SU-DHL-6 (cell line): Measurements from ENCODE around the gene RNF6.
A peak's percentile ranks its signal among the peaks of the same experiment; 100 is the strongest.

Experiments used
- H2AFZ ChIP-seq: fragments of 200-600 bp; sonication (generic); 2 replicates; pipeline ENCODE4 v1.6.1; 2014; ENCODE audit warnings: low read depth, mild to moderate bottlenecking, moderate library complexity, mixed read lengths, antibody characterized with exemption, low read length; ENCODE audit not compliant: severe bottlenecking
- H3F3A ChIP-seq: fragments of 200-600 bp; shearing (Covaris generic); 2 replicates; pipeline ENCODE4 v1.6.0; 2016; ENCODE audit warnings: antibody characterized with exemption, mild to moderate bottlenecking; ENCODE audit not compliant: insufficient read depth
- H3K27ac ChIP-seq: fragments of 200-600 bp; sonication (generic); 2 replicates; pipeline ENCODE4 v1.5.1; 2016; ENCODE audit warnings: low read depth, mild to moderate bottlenecking, low read length, moderate library complexity, mixed read lengths
- H3K27me3 ChIP-seq: fragments of 200-600 bp; sonication (generic), shearing (Covaris generic); 2 replicates; pipeline ENCODE4 v1.6.0; 2014; ENCODE audit warnings: mild to moderate bottlenecking, low read length
- H3K36me3 ChIP-seq: fragments of 200-600 bp; sonication (generic); 2 replicates; pipeline ENCODE4 v1.6.1; 2014; ENCODE audit warnings: mild to moderate bottlenecking, low read length, mixed read lengths
- H3K4me2 ChIP-seq: fragments of 300-600, 200-600 bp; shearing (Covaris generic), sonication (generic); 2 replicates; pipeline ENCODE4 v1.6.0; 2014; ENCODE audit warnings: low read length, low read depth, mild to moderate bottlenecking; ENCODE audit not compliant: poor library complexity, severe bottlenecking
- H3K4me3 ChIP-seq: fragments of 200-600 bp; sonication (generic); 2 replicates; pipeline ENCODE4 v1.5.1; 2014; ENCODE audit warnings: antibody characterized with exemption, low read length, mild to moderate bottlenecking, mixed read lengths; ENCODE audit not compliant: insufficient read depth, poor library complexity, severe bottlenecking
- H3K79me2 ChIP-seq: fragments of 200-600 bp; sonication (generic); 2 replicates; pipeline ENCODE4 v1.6.1; 2014; ENCODE audit warnings: mild to moderate bottlenecking, low read length, moderate library complexity; ENCODE audit not compliant: insufficient read depth
- H3K9ac ChIP-seq: fragments of 200-600 bp; sonication (generic); 2 replicates; pipeline ENCODE4 v1.7.0; 2014; ENCODE audit warnings: mild to moderate bottlenecking, low read length
- H3K9me2 ChIP-seq: fragments of 200-600 bp; sonication (generic); replicated peaks from 2 replicates; pipeline ENCODE4 v1.6.1; 2014; ENCODE audit warnings: low read length; ENCODE audit not compliant: insufficient read depth
- H3K9me3 ChIP-seq: fragments of 200-600 bp; sonication (generic); 2 replicates; pipeline ENCODE4 v1.6.1; 2014; ENCODE audit warnings: low read length, mixed read lengths; ENCODE audit not compliant: insufficient read depth
- H4K20me1 ChIP-seq: fragments of 200-600 bp; sonication (generic); 2 replicates; pipeline ENCODE4 v1.6.1; 2014; ENCODE audit warnings: low read depth, mild to moderate bottlenecking, antibody characterized with exemption, low read length, moderate library complexity, mixed read lengths
- CTCF ChIP-seq: fragments of 200-600 bp; sonication (generic); IDR thresholded peaks from one replicate; pipeline ENCODE4 v1.5.1; 2017; ENCODE audit warnings: antibody characterized with exemption, mild to moderate bottlenecking, low read length, moderate library complexity; ENCODE audit not compliant: insufficient read depth, poor library complexity, severe bottlenecking
- EZH2phosphoT487 ChIP-seq: fragments of 200-600 bp; sonication (generic), shearing (Covaris generic); conservative IDR thresholded peaks from 2 replicates; pipeline ENCODE4 v1.6.1; 2018; ENCODE audit warnings: mild to moderate bottlenecking, antibody characterized with exemption, low read length, moderate library complexity, mixed read lengths

The RNF6 gene

GRCh38 chr13:26255115-26255514 is 33.0 kb upstream of the RNF6 start:
- TF ChIP-seq CTCF (no peak), EZH2phosphoT487 (no peak)
- Histone ChIP-seq H3K79me2 (peaks cover 56% of the 10 kb centered on the region), H4K20me1 (peaks cover 31% of the 10 kb centered on the region), H3K9ac (peak overlapping the region; percentile 74), H3K9me2 (no peaks in the 10 kb centered on the region), H3K27me3 (no peaks in the 10 kb centered on the region), H3F3A (no peaks in the 10 kb centered on the region; the same call in 1 of the 2 replicates), H3K27ac (no peak overlapping the region), H3K9me3 (no peaks in the 10 kb centered on the region), H2AFZ (peak overlapping the region; percentile 43), H3K4me2 (peak overlapping the region; percentile 88), H3K4me3 (peak overlapping the region; percentile 93), H3K36me3 (no peaks in the 10 kb centered on the region)

GRCh38 chr13:26254583-26255111 is 32.5 kb upstream of the RNF6 start:
- H3F3A ChIP-seq, result no peaks in the 10 kb centered on the region; the same call in 1 of the 2 replicates
- peaks cover 28% of the 10 kb centered on the region for H4K20me1 ChIP-seq
- peaks cover 52% of the 10 kb centered on the region for H3K79me2 ChIP-seq
- no peaks in the 10 kb centered on the region for H3K9me3 ChIP-seq
- no peaks in the 10 kb centered on the region for H3K27me3 ChIP-seq
- H3K9me2 ChIP-seq, result no peaks in the 10 kb centered on the region
- no peaks in the 10 kb centered on the region for H3K36me3 ChIP-seq
- no peak for TF ChIP-seq CTCF
- TF ChIP-seq EZH2phosphoT487, result no peak
- no peak overlapping the region for H3K27ac ChIP-seq
- peak overlapping the region; percentile 88 for H3K4me2 ChIP-seq
- peak overlapping the region; percentile 97 for H2AFZ ChIP-seq
- peak overlapping the region; percentile 74 for H3K9ac ChIP-seq
- H3K4me3 ChIP-seq, result peak overlapping the region; percentile 93

DNA sequence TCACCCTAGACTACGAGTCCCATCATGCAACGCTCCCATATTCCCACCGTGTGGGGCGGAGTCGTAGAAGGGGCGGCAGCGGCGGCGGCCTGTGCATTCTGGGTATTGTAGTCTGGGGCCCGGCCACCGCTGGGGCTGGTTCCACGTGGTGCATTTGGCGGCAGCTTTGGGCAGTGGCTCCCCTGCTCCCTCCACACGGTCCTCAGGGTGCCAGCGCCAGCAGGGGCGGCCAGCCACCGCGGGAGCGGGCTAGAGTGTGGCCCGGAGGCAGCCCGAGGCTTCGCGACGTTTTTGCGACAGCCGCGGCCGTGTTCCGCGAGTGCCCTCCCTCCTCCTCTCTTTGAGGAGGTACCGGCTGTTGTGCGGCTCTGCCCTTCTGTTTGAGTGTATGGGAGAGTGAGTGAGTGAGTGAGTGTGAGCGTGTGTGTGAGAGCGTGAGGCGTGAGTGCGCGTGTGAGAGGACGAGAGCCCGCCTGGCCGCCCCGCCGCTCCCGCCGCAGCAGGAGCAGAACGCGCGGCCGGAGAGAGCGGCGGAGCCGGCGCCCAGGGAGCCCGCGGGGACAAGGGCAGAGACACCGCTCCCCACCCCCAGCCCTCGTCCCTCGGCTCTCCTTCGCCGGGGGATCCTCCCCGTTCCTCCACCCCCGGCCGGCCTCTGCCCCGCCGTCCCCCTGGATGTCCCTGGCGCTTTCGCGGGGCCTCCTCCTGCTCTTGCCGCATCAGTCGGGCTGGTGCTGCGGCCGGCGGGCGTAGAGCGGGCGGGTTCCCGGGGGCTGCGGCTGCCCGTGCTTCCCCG is 31.9 kb upstream of the RNF6 start, which contains the start of gene CDK8:
Gene CDK8, plus strand, starts transcription at position 343 of the 796 bp plus-strand sequence. CDS start 513 bp downstream, outside the sequence.
- peak within 1 kb of the TSS; percentile 83 for H3K27ac ChIP-seq
- peak within 1 kb of the TSS; percentile 97 for H2AFZ ChIP-seq

More for the DNA sequence above, 31.9 kb upstream of the RNF6 start, which contains the start of gene CDK8:
- H3K9ac ChIP-seq, result peak within 1 kb of the TSS; percentile 74
- H4K20me1 ChIP-seq, result peaks cover 24% of the 10 kb centered on the region
- peak within 1 kb of the TSS; percentile 88 for H3K4me2 ChIP-seq
- H3K27me3 ChIP-seq, result no peaks in the 10 kb centered on the region
- H3K79me2 ChIP-seq, result peaks cover 45% of the 10 kb centered on the region
- H3F3A ChIP-seq, result no peaks in the 10 kb centered on the region; the same call in 1 of the 2 replicates
- H3K9me3 ChIP-seq, result no peaks in the 10 kb centered on the region
- no peaks in the 10 kb centered on the region for H3K9me2 ChIP-seq
- H3K36me3 ChIP-seq, result no peaks in the 10 kb centered on the region
- peak within 1 kb of the TSS; percentile 93 for H3K4me3 ChIP-seq
- TF ChIP-seq CTCF (no peak), EZH2phosphoT487 (no peak)
